NOMO-1 treated with dmso at 0.1 percent for 144 hours (cell line): Measurements from ENCODE around the gene KRTAP5-3.
"Not testable (repeated sequence)": the region's sequence is repeated elsewhere in the genome, so short reads cannot be mapped to it uniquely, and the experiment has no call there.

Source experiments
- DNase-seq: peaks from one replicate; lab custom pipeline; 2025; ENCODE audit not compliant: unreplicated experiment; lab: John Stamatoyannopoulos, UW

KRTAP5-3 gene

DNA sequence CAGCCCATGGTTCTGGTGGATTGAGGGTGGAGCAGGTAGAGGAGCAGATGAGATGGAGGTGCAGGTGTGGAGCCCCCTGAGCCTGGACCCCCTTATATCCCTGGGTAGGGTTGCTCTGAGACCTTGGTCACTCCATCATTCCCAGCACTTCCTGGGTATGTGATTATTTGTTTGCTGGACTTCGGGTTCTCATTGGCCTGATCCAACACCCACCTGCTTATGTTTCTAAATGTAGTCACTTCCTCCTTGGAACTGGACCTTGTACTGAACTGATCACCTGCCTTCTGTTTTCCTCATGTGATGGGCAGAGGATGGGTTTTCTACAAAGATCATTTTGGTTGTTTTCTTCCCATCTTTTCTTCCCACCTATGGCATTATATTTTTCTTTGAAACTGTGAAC is 13.8 kb upstream of the KRTAP5-3 start, which contains the start of gene KRTAP5-4:
Gene KRTAP5-4 (minus strand): TSS at position 53 of the 400 bp plus-strand sequence. CDS start 45 bp downstream, at position 8.
- DNase-seq, result no peak

DNA sequence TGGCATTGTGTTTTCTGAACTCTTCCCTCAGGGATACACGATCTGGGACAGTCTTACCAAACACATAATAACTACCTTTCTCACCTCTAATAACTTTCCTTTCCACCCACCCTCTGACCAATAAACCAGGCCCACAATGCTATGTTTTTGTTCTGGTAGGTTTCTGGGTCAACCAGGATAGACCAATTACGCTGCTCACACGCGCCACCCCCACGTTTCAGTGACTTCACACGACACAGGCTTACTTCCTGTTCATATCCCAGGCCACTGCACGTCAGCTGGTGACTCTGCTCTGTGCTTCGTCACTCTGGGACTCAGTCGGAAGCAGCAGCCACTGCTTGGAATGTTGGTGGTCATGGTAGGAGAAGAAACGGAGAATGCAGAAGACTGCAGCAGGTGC is 11.2 kb upstream of the KRTAP5-3 start:
- DNase-seq, result no peak

DNA sequence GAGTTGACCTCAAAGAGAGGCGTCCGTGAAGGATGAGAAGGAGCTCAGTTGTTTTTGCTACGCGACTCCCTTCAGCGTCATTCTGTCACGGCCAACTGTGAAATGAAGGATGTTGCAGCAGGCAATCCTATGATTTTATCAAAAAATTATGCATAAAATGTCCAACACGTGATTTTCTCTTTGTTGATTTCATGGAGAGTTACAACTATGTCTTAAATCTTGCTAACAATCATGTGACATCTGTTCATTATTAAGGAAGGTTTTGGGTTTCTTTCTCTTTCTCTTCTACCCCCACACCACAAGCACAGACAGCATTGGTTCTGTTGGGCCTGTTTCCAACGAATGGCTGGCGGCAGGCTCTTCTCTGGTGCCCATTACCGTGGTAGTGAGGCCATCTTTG is 10.0 kb upstream of the KRTAP5-3 start:
- DNase-seq, result no peak

DNA sequence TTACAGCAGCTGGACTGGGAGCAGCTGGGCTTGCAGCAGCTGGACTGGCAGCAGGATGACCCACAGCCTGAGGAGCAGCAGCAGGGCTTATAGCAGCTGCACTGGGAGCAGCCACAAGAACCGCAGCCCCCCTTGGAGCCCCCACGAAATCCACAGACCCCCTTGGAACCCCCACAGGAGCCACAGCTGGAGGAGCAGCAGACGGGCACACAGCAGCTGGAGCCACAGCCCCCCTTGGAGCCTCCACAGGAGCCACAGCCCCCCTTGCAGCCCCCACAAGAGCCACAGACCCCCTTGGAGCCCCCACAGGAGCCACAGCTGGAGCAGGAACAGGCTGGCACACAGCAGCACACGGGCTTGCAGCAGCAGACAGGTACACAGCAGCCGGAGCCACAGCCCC is 362 bp downstream of the KRTAP5-3 start:
- DNase-seq, result not testable (repeated sequence)

DNA sequence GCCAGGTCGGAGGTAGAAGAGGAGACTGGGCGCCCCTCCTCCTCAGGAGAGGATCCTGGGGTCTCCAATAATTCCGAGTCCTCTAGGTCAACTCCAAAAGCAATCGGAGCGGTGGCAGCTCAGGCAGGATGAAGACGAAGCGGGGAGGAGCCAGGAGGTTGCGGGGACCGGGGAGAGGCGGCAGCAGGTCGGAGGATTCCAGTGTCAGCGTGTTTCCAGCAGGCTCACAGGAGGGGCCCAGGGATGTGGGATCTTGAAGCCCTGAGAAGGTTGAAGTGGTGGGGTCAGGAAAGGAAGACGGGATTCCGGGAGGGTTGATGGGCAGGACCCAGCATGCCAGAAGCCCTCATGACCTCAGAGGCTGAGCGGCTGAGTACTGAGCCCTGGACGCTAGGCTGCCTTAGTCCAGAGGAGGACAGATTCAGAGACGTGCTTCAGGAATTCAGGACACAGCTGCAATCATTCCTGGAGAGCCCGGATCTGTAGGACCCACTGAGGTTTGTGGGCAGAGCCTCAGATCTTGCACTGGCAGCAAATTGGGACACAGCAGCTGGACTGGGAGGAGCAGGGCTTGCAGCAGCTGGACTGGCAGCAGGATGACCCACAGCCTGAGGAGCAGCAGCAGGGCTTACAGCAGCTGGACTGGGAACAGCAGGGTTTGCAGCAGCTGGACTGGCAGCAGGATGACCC is 962 bp downstream of the KRTAP5-3 start:
- DNase-seq, result not testable (repeated sequence)

DNA sequence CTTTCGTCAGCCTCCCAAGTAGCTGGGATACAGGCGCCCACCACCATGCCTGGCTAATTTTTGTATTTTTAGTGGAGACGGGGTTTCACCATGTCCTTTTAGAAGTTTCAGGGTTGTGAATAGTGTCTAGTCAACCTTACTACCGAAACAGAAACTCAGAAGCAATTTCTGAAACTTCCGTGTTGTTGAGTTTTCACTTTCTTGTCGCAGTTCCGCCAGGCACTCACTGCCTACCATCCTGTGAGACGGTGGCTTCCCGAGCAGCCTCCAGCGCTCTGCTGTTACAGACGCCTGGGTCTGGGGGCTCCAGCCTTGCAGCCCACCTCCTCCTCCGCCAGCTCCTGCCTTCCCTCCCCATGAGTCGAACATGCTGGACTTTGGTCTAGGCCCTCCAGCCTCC is 2.3 kb downstream of the KRTAP5-3 start:
- DNase-seq, result peak; percentile 14

DNA sequence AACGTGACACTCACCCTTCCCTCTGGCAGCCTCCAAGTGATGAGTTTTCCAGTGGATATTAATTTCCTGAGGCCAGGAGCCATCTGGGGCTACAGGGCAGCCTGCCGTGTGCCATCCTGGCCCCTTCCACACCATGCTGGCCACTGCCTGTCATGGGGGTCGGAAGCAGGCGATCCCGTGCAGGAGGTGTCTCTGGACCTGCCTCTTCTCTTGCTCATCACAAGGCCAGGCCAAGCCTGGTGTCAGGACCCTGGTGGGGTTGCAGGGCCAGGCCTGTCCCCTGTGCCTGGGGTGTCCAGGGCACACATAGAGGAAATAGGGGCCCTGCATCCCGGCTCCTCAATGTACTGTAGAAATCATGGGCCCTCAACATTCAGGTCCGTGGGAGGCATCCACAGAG is 3.6 kb downstream of the KRTAP5-3 start:
- DNase-seq, result no peak

DNA sequence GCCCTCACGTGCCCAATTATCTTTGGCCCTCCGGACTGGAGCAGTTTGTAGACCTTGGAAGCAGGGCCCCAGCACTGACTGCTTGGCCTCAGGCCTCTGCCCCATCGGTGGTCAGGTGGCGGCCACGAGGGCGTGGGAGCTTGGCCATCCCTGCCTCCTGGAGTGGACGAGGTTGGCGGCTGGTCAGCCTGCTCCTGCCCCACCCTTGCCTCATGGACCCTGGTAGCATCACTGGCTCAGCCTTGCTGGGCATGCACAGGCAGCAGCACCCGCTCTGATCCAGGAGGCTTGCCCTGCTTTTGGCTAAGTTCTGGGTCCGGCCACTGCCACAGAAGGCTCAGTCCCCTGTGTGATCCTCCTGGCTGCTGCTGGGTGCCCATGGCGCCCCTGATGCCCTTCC is 4.1 kb downstream of the KRTAP5-3 start:
- no peak for DNase-seq

DNA sequence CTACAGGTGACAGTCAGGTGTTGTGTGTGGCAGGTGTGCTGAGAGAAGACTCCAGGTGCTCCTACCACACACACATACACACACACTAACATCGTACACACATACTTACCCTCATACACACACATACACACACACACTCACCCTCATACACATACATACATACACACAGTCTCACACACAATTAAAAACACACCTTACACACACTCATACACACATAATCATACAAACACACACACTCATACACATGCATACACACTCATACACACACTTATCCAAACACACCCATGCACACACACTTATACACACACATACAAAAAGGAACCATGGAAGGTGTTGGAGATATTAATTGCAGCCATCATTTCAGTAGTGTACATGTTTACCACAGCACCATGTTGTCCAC is 4.6 kb downstream of the KRTAP5-3 start:
- DNase-seq, result no peak

DNA sequence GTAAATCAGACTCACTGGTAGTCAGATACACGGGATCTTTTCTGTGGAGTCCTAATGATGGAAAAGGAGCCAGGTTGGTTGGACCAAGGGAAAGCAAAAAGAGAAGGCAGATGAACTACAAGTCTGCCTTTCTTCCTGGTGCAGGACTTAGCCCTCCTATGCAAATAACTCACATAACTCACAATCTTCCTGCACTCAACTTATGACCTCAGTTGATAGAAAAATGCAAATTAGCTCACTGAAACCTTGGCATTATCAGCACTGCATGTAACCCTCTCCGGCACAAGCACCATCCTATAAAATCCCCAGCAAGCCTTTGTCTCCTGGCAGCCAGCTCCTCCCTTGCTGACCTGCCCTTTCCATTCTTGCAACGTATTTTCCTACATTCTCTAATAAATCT is 6.6 kb downstream of the KRTAP5-3 start:
- not testable (repeated sequence) for DNase-seq

DNA sequence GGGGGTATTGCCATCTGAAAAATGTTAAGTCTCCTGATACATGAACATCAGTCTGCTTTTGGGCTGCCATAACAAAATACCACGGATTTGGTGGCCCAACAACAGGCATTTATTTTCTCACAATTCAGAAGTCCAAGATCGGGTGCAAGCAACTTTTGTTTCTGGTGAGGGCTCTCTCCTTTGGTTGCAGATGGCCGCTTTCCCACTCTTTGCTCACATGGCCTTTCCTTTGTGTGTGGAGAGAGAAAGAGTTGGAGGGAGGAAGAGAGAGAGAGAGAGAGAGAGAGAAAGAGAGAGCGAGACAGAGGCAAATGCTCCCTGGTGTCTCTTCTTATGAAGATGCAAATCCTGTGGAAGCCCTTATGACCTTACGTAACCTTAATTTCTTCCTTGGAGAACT is 7.6 kb downstream of the KRTAP5-3 start:
- DNase-seq, result no peak

DNA sequence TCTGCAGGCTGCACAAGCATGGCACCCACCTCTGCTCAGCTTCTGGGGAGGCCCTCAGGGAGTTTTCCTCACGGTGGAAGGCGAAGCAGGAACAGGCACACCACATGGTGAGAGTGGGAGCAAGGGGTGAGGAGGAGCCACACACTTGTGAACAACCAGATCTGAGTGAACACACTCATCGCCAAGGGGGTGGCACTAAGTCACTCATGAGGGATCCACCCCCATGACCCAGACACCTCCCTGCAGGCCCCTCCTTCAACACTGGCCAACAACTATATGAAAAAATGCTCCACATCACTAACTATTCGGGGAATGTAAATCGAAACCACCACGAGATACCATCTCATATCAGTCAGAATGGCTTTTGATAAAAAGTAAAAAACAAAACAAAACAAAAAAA is 9.4 kb downstream of the KRTAP5-3 start:
- DNase-seq, result no peak

DNA sequence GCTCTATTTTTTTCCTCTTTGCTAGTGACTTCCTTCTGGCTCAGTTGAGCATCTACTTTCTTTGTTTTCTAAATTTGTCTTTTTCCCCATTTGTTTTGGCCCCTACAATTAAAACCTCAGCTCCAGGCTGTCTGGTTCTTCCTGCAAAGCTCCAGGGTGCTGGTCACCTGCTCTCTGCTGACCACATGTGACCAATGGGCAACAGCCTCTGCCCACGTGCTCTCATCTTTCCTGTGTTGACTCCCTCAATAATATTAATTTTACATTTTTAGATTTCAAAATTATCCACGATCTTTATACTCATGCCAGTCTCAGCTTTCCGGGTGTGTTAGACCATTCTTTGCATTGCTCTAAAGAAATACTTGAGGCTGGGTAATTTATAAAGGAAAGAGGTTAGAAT is 9.9 kb downstream of the KRTAP5-3 start:
- not testable (repeated sequence) for DNase-seq

DNA sequence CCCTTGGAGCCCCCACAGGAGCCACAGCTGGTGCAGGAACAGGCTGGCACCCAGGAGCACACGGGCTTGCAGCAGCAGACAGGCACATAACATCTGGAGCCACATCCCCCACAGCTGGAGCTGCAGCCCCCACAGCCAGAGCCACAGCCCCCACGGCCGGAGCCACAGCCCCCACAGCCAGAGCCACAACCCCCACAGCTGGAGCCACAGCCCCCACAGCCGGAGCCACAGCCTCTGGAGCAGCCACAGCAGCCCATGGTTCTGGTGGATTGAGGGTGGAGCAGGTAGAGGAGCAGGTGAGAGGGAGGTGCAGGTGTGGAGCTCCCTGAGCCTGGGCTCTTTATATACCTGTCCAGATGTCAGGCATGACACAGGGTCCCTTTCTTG is 10.3 kb downstream of the KRTAP5-3 start, which contains the start of gene KRTAP5-2:
Gene KRTAP5-2 (minus strand): TSS at position 301 of the 387 bp plus-strand sequence. CDS start 44 bp downstream, at position 257.
- no peak for DNase-seq

DNA sequence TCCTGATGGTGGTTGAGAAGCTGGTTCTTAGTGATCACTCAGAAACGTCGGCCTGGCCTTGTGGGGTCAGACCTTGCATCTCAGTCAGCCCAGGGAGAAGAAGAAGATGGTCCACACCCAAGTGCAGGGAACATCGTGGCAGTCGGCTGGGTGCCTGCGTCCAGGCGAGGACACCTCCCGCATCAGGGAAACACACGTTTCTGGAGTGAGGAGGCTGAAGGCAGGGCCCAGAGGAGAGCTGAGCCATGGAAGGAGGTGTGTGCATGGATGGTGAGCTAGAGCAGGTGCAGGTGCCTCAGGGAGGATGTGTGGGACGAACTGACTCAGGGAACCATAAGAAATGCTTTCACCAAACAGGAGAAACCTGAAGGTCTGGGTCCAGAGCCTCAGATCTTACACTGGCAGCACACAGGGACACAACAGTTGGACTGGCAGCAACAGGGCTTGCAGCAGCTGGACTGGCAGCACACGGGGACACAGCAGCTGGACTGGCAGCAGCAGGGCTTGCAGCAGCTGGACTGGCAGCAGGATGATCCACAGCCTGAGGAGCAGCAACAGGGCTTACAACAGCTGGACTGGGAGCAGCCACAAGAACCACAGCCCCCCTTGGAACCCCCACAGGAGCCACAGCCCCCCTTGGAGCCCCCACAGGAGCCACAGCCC is 10.8 kb downstream of the KRTAP5-3 start:
- no peak for DNase-seq

DNA sequence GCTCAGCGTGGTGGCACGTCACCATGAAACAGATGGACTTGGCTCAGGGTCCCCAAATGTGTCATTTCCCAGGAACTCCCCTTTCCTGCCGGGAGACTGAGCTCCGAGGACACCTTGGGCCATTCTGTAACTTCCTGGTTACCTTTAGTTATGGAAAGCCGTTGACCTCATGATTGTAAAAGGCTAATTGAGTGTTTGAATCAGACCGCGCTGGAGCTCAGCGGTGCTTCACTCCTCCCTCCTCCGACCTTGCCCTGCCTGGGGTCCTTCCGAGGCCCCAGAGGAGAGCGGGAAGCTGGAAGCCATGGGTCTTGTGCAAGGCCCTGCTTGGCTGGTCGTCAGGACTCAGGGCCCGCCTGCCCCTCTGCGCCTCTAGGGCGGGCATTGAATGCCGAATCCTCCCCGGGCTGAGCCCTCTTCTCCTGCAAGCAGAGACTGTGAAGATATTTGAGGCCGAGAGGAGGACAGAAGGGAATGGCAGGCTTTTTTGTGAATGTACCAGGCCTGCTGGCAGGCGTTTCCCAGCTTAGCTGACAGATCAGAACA is 11.6 kb downstream of the KRTAP5-3 start:
- not testable (repeated sequence) for DNase-seq

DNA sequence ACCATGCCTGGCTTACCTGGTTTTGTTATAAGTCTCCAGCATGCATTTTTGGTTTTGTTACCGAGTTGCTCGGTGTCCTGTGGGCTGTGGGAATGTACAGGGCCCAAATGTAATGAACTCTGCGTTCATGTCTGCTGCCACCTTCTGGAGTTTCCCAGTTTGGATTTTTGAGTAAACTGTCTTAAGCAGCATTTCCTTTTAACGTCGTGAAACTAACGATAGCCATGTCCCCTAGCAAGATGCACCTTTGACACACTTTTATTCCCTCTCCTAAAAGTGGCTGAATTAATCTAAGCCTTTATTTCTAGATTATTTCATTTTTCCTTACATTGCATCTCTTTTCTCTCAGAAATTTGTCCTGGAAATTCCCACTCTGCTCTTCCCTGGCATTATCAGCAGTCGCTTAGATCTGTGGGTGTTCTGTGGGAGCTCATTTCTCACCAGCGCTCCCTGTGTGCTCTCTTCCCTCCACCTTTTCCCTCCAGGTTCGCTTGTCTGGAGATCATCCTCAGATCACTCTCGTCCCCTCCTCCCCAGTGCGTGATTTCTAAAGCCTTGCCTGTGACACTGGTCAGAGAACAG is 12.2 kb downstream of the KRTAP5-3 start:
- DNase-seq, result not testable (repeated sequence)

DNA sequence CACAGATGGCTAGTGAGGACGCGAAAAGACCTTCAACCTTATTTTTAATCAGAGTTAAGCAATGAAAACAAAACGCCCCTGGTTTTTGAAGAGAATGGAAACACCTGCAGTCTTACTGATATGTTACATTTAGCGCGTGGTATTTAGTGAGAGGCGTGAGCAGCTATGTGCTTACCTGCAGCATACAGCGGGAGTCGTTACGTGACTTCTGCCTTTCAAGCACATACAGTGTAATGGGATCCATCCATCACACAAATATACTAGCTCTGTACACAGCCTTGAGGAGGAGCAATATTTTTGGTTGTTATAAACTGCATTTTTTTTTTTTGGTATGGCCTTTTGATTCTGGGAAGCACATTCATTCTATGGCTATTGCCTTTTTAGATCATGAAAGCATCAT is 15.6 kb downstream of the KRTAP5-3 start:
- no peak for DNase-seq

DNA sequence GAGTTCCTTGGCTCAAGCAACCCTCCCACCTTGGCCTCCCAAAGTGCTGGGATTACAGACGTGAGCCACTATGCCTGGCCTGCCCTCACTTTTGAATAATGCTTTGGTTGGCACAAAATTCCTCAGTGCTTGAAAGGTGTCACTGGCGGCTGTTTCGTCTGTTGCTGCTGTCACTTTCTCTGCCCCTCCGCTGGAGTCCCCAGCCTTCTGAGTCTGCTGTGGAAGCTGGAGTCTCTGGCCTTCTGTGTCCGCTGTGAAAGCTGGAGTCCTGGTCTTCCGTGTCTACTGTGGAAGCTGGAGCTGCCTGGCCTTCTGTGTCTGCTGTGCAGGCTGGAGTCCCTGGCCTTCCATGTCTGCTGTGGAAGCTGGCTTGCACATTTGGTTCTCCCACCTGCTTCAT is 18.3 kb downstream of the KRTAP5-3 start:
- DNase-seq, result no peak

DNA sequence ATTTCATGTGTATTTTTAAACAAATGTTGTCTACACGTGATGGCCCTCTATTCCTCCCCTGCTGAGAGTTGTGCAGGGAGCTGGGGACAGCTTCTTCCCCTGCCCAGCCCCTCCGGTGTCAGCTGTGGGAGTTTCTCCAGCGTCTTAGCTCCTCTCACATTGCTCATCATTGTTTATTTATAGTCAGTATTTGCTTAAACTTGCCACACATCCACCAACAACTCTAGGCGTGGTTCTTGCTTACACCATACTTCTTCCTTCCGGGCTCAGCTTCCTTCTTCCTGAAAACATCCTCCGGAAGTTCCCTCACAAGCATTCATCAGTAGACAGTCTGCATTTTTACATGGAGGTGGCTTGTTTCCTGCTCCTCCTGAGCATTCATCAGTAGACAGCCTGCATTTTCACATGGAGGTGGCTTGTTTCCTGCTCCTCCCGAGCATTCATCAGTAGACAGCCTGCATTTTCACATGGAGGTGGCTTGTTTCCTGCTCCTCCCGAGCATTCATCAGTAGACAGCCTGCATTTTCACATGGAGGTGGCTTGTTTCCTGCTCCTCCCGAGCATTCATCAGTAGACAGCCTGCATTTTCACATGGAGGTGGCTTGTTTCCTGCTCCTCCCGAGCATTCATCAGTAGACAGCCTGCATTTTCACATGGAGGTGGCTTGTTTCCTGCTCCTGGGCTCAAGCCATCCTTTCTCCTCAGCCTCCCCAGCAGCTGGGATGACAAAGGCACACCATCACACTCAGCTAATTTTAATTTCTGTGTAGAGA is 18.9 kb downstream of the KRTAP5-3 start:
- peak; percentile 78 for DNase-seq

DNA sequence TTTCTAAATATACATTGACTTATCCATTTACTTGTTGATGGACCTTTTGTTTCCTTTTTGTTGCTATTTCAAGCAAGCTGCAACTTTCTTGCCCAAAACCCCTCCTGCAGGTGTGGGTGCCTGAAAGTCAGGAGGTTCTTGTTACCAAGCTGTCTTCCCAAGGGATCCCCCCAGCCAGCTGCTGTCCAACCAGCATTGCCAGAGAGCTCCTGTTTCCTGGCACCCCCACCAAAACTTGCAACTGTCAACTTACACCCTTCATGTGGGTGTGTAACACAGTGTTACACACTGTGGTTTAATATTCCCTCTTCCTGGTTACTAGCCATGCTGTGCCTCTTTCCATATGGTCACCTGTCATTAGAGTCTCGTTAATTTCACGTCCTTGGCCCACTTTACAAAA is 21.6 kb downstream of the KRTAP5-3 start:
- no peak for DNase-seq
